ENCODE measurements around the gene SCAPER.

SCAPER gene

DNA sequence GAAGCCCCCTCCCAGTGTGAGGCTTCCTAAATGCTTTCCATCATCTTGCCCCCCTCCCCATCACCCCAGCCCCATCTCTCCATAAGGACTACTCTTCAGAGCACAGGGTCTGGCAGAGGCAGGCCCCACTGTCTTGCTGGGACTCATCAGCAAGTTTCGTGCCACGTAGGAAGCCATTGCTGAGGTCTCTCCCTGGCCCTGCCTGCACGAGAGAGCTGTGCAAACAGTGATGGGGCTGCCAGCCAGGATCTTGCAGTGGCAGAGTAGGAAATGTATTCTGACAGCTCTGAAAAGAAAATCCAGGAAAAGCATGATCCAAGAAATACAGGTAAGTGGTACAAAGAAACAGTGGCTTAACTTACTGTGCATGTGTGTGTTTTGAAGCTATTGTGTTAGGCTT is 546.0 kb downstream of the SCAPER start:
- DNase-seq (ENCODE audit: low spot score), result no peak

DNA sequence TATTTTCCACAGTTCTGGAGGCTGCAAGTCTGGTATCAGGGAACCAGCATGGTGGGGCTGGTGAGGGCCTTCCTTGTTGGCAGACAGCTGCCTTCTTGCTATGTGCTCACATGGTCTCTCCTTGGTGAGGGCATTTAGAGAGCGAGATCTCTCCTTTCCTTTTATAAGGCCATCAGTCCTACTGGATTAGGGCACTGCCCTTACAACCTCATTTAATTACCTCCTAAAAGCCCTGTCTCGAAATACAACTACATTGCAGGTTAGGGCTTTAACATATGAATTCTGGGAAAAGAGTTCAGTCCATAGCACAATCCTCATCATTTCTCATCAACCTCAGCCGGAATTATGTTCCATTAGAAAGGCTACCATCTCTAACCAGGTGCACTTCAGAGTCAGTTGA is 546.7 kb downstream of the SCAPER start:
- DNase-seq (ENCODE audit: low spot score), result no peak

DNA sequence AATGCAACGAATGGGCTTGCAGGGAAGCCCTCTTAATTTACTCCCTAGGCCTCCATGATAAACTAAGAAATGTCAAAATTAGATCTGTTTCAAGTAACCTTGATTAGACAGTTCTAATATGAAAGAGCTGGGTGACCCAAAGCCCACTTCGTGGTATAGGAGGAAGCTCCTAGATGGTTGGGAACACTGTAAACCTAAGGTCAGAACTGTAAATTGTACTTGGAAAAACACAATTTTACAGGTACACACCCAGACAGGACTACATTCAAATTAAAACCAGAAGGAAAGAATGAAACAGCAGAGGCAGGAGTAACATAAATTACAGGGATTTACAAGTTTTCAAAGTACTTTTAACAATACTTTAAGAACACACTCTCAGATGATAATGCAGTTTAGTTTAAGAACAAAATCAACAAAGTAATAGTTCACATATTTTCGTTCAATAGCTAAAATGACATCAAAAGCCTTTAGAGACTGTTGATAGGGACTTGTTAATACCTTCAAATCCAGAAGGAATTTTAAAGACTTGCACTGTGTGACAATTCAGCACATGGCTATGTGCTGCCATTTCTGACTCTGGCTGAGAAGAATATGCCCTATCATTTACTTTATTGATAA is 550.2 kb downstream of the SCAPER start:
- no peak for DNase-seq (ENCODE audit: low spot score)

DNA sequence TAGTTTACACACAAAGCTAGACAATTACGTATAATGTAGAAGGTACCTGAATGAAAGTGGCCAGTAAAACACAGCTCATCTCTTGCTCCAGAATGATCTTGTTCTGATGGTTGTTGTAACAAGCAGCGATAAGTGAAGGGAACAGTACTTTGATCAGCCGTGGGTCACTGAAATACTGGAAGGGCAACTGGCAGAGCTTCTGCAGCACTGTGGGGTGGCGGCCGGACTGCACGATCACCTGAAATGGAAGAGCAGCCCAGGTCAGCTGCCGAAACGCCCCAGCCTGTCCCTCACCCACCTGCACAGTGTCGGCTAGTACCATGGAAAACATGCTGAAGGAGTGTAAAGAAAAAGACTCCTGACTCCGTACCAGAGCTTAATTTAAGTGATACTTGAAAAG is 551.2 kb downstream of the SCAPER start:
- DNase-seq (ENCODE audit: low spot score), result no peak

DNA sequence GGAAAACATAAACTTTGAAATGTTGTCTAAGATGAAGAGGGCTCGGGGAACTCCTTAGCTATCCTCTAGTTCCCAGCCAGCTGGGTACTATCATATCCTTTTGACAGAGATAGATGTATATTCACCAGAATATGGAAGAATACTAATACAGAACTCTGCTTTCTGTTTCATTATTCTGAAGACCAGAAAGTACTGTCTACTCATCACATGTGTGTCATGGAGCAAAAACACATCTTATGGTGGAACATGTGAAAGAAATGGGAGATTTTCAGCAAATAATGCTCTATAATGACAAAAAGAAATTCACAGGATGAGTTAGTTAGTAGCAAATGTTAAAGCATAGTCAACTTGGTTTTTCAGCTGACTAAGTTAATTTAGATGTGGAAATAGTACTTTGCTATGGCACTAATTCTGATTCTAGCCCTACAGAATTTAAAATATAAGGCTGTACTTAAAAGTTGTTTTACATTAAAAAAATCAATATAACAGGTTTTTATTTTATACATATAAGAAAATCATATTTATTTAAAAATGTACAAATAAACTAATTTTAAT is 552.0 kb downstream of the SCAPER start:
- no peak for DNase-seq (ENCODE audit: low spot score)

DNA sequence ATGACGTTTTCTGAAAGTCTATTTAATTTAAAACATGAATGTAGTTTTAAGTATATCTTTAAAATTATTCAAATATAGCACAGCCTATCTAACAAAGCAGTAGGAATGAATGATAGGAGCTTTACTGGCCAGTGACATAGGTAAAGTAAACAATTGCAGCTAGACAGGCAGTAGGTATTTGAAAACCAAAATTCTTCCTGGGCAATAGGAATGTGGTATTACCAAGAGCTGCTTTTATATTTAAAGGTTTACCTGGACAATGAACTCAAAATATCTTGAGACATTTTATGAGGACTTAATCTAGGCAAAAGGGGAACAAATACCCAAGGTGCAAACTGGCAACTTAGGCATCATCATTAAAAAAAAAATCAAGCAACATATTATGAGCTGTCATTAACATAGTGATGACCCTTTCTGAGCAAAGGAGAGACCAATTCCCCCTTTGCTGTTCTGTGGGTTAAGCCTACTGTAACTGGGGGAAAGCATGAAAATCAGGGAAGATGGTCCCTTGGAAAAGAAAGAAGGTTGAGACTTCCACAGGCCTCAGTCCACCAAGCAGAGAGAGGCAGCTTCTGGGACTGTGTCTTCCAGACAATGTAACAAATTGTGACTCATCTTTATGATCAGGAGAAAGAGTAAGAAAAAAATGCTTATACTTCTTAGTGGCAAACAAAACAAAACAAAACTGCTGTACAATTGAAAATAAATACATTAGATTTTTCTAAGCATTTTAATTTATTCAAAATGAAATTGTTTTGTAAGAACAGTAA is 555.7 kb downstream of the SCAPER start:
- no peak for DNase-seq (ENCODE audit: low spot score)

DNA sequence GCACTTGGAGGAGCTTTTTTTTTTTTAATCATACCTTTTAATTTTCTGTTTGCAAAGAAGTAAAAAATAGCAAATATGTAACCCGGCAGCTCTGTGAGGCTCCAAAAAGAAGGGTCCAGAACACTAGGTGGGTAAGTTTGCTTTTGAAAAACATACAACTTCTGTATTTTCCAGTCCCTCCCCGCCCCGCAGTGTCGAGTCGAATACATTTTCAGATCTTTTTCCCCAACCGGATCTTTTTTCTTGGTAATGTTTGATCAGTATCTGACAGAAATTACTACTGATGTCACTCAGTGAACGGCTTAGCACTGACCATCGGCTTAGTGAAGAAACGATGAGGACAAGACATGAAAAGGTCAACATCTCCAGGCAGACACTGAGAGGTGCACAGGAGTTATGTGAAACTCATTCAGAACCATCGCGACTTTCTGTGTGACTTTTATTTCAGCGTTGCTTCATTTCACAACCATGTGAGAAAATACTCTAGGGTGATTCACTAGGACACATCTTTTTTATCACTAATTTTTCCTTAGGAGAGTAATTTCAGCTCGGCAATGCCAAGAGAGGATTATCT is 557.6 kb downstream of the SCAPER start:
- DNase-seq (ENCODE audit: low spot score), result no peak

DNA sequence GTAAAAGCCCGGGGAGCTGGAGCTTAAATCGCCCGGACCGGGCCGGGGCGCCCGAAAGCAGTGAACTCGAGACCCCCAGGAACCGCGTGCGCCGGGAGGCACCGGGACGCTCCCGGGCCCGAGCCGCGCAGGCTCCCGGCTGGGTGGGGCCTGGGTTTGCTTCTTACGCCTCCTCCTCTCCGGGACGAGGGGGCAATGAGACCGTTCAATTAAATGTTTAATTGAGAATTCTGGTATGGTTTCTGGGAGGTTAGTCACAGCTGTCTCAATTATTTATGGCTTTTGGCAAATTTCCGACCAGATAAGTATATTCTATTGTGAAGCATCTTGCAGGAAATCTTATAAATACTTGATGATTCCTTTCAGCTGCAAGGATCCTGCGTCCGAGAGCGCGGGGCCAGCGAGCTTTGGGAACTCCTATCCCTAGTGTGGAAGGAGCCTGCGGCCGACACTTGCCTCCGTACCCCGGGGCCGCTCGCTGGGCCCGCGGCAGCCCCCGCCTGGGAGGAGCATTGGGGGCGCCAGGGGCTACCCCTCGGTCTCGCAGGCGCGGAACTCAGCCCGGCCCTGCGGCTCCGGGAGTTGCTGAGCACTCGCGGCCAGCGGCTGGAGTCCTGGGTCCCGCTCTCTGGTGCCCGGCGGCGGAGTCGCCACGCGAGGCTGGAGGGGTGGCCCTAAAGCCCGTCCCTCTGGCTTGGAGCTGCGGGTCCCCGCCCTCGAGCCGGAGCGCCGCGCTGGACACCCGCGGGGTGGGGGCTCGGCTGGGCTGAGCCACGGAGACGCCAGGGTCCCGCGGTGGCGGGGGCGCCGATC is 558.3 kb downstream of the SCAPER start:
- DNase-seq (ENCODE audit: low spot score), result no peak

DNA sequence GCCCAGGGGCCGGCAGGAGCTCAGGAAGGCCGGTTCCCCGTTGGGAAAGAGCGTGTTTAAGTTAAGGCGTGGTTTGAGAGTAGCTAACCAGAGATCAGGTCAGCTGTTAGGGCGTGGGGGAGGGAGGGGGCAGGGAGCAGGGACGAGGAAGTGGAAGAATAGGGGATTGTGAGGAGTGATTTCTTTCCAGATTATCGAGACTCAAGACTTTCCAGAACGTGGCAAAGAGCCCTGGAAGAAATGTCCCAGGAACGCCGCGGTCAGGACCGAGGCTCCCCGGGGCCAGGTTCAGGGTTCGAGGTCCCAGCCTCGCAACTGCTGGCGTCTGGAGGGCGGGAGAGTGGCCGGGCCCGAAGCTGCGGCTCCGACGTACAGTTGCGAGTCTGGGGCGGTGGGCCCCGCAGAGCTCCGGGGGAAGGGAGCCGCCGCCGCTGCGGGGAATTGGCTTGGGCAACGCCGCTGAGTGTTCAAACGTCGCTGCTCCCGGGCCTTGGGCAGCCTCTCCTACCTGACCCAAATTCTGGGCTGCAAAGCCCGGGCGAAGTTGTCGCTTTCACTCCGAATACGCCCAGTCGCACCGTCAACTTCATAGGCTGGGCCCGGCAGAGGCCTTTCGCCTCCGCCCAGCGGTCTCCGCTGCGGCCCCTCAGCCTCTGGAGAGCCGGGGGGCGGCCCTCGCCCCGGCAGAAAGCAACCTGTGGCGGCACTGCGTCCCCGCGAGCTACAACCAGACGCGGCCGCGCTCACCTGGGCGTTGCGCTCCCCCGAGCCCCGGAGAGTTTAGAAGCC is 559.1 kb downstream of the SCAPER start:
- DNase-seq (ENCODE audit: low spot score), result no peak

DNA sequence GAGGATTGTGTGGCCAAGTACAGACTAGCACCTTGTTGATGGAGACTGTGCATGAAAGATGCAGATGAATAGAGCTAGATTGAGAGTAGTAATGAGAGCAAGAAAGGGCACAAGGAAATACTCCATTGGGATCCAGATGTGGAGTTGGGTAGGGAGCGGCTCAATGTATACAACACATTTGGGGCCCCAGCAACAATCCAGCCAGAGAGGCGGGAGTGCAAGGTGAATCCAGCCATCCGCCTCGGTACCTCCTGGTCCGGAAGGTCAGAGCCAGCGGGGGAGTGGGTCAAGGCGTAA is 559.6 kb downstream of the SCAPER start:
- DNase-seq (ENCODE audit: low spot score), result no peak

DNA sequence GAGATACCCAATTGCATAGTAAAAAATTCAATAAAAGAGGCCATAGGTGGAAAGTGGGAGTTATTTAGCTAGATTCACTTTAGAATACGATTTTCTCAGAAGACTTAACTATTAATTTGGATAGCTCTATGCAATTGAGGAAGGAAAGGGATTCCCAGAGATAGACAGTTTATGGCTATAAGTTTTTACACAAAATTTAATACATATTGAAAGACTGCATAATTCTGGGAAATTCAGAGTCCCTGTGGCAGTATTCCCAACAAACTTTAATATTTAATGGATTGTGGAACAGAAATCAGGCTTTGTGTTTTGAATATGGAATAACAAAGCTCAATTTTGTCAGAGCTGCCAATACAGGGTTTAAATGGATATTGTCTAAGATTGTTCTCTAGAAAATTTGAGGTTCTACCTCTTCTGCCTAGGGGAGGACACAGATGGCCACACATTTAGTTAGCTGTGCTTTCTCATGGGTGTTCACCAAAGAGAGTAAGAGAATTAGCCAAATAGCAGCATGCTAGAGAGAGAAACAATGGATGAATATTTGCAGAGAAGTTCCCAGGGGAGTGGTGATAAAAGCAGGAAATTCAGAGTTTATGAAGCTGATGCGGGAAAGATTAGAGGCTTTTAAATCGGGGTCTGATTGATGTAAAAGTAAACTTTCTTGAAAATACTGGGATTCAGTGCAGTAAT is 560.1 kb downstream of the SCAPER start:
- DNase-seq (ENCODE audit: low spot score), result no peak

DNA sequence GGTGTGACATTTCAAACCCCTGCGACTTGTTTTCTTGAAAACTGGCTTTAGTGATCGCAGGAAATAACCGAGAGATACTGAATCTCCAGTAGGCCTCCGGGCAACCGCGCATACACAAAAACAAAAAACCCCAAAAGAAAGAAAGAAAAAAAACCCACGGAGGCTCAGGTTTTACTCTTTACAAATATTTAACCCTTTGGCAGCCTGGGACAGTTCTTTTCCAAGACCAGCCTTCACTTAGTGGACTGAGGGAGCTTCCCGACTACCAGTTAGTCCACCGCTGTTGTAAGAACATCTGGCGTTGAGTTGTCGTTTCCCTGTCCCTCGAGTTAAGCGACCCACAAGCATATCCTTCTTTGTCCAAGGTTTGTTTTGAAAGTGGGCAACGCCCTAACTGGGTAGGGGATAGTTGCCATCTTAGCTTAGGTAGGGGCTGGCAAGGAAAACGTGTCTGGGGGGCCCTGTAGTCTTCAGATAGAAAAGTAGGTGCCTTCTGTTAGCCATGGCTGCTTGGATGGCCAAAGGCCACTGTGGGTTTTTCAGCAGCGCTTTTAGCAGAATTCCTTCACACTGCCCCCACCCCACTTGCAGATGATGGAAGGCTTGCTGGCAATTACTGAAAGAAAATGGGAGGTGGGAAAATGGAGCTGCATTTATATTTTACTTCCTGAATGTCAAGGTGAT is 561.7 kb downstream of the SCAPER start:
- DNase-seq (ENCODE audit: low spot score), result no peak

DNA sequence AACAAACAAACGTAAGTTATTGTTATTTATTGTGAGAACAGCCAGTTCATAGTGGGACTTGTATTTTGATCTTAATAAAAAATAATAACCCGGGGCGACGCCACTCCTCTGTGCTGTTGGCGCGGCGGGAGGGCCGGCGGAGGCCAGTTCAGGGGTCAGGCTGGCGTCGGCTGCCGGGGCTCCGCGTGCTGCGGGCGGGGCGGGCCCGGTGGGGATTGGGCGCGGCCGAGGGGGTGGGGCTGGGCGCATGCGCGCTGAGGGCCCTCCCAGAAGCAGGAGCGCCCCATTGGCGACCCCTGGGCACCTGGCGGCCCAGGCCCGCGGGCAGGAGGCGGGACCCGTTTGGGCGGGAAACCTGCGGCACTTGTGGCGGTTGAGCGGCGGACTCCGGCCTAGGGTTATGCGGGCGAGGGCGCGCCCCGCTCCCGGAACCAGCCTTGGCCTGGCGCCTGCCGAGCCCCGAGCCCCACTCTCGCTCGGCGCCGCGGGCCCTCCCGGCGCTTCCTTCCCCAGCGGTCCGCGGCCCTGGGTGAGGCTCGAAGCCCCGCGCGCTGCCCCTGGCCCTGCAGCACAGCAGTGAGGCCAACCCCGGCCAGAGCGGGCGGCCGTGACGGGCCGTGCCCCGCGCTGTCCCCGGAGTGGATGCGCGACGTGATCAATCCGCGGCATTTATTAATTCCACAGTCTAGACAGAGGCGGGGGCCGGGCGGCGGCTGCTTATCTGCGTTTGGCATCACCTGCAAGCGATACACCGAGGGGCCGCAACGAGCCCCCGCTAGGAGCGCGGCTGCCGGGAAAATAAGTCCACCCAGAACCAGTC is 562.5 kb downstream of the SCAPER start:
- DNase-seq (ENCODE audit: low spot score), result no peak

DNA sequence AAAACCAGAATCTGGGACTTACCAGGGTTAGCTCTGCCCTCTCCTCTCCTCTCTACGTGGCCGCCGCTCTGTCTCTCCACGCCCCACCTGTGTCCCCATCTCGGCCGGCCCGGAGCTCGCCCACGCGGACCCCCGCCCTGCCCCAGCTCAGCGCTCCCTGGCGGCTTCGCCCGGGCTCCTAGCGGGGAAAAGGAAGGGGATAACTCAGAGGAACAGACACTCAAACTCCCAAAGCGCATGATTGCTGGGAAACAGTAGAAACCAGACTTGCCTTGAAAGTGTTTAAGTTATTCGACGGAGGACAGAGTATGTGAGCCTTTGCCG is 563.1 kb downstream of the SCAPER start:
- no peak for DNase-seq (ENCODE audit: low spot score)

DNA sequence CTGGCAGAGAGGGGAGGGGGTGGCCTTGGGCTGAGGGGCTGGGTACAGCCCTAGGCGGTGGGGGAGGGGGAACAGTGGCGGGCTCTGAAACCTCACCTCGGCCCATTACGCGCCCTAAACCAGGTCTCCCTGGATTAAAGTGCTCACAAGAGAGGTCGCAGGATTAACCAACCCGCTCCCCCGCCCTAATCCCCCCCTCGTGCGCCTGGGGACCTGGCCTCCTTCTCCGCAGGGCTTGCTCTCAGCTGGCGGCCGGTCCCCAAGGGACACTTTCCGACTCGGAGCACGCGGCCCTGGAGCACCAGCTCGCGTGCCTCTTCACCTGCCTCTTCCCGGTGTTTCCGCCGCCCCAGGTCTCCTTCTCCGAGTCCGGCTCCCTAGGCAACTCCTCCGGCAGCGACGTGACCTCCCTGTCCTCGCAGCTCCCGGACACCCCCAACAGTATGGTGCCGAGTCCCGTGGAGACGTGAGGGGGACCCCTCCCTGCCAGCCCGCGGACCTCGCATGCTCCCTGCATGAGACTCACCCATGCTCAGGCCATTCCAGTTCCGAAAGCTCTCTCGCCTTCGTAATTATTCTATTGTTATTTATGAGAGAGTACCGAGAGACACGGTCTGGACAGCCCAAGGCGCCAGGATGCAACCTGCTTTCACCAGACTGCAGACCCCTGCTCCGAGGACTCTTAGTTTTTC is 563.6 kb downstream of the SCAPER start:
- no peak for DNase-seq (ENCODE audit: low spot score)

DNA sequence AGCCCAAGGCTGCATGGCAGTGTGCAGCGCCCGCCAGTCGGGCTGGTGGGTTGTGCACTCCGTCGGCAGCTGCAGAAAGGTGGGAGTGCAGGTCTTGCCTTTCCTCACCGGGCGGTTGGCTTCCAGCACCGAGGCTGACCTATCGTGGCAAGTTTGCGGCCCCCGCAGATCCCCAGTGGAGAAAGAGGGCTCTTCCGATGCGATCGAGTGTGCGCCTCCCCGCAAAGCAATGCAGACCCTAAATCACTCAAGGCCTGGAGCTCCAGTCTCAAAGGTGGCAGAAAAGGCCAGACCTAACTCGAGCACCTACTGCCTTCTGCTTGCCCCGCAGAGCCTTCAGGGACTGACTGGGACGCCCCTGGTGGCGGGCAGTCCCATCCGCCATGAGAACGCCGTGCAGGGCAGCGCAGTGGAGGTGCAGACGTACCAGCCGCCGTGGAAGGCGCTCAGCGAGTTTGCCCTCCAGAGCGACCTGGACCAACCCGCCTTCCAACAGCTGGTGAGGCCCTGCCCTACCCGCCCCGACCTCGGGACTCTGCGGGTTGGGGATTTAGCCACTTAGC is 564.3 kb downstream of the SCAPER start:
- DNase-seq (ENCODE audit: low spot score), result peak; percentile 46

DNA sequence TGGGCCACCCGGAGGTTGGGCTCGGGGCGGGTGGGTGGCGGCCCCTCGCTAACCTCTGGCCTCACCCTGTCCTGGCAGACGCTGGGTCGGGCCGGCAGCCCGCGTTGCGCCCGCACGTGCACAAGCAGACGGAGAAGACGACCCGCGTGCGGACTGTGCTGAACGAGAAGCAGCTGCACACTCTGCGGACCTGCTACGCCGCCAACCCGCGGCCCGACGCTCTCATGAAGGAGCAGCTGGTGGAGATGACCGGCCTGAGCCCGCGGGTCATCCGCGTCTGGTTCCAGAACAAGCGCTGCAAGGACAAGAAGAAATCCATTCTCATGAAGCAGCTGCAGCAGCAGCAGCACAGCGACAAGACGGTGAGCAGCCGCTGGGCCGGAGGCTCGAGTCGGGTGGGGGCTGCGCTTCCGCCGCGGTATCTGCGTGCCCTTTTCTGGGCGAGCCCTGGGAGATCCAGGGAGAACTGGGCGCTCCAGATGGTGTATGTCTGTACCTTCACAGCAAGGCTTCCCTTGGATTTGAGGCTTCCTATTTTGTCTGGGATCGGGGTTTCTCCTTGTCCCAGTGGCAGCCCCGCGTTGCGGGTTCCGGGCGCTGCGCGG is 564.8 kb downstream of the SCAPER start:
- DNase-seq (ENCODE audit: low spot score), result peak; percentile 49

Data from AG20443 (cell line).